ENCODE measurements around the gene ITPR1.

The ITPR1 gene

GRCh38 chr3:4534906-4535305 is 41.8 kb downstream of the ITPR1 start:
- DNase-seq: no peak

- DNase-seq: no peak
These were observed 43.1 kb downstream of the ITPR1 start for GRCh38 chr3:4536260-4536659.

- DNase-seq: no peak
These were observed 47.1 kb downstream of the ITPR1 start for GRCh38 chr3:4540267-4540666.

DNA sequence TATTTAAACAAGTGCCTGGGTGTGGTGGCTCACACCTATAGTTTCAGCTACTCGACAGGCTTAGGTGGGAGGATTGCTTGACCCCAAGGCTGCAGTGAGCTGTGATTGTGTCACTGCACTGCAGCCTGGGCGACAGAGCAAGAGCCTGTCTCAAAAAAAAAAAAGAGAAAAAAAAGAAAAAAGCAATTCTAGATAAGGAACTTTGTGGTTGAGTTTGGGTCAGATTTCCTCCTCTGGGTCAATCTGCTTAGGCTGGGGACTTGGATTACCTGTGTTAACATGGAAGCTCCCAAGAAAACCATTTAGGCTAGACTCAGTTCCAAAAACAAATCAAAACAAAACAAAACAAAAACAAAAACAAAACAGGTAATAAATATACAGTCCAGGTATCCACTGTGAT is 50.0 kb downstream of the ITPR1 start:
- no peak for DNase-seq

DNA sequence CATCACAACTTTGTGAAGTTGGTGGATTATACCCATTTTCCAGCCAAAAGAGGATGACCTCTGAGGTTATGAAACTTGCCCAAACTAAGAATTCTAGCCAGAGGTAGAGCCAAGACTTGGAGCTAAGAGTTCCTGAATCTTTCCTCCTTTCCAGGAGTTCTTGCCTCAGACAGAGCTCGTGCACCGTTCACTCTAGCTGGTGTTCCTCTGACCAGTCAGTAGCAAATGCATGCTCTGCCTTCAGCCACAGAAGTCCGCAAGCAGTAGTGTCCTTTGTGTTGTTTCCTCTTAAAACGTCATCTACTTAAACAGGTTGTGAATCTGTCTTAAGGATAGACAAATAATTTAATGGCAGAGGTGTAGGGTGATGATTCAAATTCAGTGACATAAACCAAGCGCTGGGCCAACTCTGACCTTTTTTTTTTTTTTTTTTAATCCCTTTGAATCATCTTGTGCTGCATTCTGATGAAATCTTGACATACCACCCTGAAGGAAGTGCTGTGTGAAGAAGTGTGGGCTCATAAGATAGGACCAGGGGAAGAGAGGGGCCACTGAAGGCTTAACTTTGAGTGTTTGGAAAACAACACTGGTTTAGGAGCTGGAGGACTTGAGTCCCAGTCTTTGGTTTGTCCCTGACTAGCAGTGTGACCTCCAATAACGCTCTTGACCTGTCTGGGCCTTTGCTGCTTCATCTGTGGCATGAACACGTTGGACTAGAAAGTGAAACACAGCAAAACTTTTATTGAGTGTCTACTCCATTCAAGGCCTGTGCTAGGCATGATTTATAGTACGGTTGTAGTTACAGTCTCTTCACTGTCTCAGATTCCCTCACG is 53.4 kb downstream of the ITPR1 start:
- no peak for DNase-seq

GRCh38 chr3:4547799-4548198 is 54.7 kb downstream of the ITPR1 start:
- no peak for DNase-seq

DNA sequence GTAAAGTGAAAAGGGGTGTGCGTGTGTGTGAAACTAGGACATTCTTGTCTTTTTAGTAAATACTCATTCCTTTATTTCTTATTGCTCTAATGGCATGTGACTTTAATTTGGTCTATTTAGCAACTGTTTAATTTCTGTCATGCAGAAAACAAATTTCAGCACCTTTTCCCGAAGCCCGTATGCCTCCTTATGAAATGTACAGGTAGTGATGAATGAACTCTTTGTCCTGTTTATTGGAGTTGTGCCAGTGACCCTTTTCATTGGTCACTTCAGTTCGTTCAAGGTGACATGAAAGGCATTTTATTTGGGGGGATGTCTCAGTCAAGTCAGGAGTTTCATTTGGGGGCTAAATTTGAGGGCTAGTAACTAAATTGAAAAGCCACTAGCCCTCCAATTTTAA is 55.2 kb downstream of the ITPR1 start:
- no peak for DNase-seq

DNA sequence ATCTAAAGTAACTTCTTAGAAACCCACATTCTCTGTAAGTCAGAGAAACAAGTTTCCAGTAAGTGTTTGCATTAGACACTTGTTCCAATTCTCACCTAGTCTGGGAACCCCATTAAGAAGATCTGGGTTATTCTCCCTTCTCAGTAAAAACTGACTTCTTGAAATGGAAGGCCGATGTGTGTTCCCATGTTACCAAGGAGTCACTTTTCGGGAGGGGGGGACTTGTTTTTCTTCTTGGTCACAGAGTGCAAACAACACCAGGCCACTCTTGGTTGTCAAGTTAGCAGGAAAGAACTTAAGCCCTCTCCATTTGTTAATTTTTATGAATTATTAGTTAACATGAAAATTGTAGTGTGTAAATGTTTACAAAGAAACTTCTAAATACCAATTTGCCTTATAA is 55.6 kb downstream of the ITPR1 start:
- DNase-seq: no peak

DNA sequence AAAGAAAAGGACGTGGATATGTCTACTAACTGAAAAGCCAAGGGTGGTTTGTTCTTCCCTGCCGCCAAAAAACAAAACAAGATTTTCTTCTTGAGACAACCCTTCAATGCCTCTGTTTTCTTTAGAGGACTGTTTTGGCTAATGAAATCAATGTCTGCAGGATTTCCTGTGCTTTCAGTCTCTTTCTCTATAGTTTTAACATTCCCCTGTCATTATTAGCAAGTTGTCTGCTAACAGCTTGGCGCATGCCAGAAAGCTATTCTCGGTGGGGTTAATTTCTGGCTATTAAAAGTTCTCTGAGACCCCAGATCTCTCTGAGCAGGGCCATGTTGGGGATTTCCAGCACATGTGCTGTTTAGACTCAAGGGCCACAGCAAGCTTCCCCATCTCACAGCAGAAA is 56.7 kb downstream of the ITPR1 start:
- no peak for DNase-seq

DNA sequence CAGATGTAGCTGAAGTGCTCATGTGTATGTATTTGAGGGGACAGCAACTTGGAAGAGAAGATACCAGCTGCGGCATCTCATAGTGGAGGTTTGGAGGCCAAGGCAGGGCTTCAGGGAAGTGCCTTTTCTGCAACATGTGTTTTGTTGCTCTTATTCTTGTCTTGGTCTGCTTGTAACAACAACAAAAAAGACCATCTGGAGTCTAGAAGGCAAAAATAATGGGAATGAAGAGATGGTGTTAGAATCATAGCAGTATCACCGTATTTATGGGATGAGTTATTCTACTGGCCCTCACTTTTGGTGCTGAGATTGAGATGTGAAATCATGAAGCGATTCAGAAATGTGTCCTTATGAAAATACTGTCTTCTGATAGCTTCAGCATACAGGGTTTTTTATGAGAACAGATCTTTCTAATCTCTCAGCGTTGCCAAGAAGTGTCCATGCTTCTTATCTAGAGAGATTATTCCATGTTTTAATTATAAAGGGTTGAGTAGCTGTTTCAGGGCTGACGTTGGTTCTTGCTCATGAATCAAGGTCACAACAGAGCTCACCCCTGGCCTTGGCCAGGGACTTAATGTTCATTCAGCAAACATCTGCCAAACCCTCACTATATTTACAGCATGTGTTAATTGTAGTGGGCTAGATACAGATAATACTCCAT is 58.0 kb downstream of the ITPR1 start:
- no peak for DNase-seq

- no peak for DNase-seq
These were observed 58.8 kb downstream of the ITPR1 start for GRCh38 chr3:4551794-4552442.

DNA sequence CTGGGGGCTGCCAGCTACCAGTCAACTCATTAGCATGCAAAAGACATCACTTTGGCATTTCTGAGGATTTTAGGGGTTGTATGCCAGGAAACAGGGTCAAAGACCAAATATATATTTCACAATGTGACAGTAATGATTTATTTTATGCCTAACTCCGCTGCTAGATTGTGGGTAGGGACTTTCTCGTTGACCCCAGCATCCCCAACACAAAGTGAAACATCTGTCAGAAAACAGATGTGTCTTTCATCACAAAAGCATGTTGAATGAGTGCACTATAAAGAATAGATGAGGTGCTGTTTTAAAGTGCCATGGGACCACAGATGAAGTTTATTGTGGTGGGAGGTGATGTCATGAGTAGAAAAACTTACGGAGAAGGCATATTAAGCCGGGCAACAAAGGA is 59.7 kb downstream of the ITPR1 start:
- DNase-seq: no peak

- DNase-seq: no peak
These were observed 68.5 kb downstream of the ITPR1 start for GRCh38 chr3:4561661-4562060.

DNA sequence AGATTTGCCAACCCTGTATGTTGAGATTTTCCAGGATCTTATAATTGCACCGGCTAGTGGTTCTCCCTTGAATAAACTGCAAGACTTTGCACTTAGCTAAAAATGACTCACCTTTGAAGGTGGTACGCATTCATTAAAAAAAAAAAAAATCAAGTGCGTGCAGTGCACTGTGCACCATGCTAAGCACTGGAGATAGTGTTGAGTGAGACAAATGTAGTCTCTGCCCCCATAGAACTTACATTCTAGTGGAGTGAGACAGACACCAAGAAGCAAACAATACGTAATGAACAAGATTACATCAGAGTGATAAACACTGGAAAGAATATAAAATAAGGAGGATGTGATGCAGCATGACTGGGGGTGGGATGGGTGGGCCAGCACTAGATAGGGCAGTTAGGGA is 69.4 kb downstream of the ITPR1 start:
- DNase-seq: no peak

DNA sequence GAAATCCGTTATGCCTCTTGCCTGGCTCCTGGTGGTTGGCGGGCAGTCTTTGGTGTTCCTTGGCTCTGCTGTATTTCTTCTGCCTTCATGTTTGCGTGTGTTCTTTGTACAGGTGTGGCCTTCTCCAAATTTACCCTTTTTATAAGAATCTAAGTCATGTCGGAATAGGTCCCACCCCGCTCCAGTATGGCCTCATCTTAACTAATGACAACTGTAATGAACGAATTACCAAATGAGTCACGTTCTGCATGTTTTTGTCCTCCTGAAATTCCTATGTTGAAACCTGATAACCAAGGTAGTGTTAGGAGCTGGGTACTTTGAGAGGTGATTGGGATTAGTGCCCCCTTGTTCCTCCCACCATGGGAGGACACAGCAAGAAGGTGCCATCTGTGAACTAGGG is 71.1 kb downstream of the ITPR1 start:
- DNase-seq: no peak

DNA sequence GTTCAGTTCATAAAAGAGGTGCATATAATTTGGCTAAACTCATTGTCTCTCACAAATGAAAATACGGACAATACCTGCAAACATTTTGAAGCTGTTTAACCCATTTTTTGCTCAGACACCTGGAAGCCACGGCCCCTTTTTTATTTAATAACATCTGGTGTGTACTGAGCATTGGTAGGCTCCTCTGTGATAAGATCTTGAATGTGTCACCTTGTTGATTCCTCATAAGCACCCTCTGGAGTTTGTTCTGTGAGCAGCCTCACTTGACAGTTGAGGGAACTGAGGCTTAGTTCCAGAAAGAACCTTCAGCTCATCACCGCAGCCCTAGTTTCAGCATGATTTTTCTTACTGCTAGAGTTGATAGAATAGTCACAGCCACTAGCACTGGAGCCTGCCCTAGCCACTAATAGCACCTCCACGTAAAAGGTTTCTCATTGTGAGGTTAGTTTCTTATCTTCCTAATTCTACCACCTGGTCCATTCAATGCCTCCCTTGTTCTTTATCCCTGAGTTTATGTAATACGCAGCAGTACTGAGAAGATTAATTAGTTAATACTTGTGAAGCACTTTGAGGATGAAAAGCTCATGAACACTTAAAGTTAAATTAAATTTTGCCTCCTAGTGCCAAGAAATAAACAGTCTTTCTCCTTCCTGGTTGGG is 71.9 kb downstream of the ITPR1 start:
- DNase-seq: no peak

- no peak for DNase-seq
These were observed 72.8 kb downstream of the ITPR1 start for GRCh38 chr3:4565809-4566501.

- no peak for DNase-seq
These were observed 75.7 kb downstream of the ITPR1 start for GRCh38 chr3:4568841-4569240.

GRCh38 chr3:4570840-4571621 is 77.9 kb downstream of the ITPR1 start:
- DNase-seq: no peak

DNA sequence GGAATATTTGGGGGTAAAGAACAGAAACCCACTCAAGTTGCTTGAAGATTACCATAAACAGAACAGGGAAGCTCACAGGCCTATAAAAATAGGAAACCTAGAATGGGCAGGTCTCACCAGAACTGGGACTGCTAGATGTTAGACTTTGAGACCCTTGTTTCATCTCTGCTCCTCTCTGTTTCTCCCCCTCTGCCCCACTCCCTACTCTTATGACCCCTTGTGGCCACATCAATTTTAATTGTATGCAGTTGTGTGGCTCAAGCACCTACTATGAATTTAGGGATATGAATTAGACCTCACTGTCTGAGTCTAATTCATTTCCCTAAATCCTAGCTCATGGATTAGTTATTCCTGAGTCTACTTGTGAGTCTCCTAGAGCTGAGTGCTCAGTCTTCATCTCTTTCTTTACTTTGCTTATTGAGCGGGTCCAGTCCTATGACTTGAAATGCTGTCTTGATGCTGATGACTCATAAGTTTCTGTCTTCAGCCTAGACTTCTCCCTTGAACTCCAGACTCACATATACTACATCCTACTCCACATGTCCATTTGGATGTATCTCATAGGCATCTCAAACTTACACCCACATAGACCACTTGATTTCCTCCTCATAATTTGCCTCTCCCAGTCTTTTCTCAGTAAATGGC is 78.7 kb downstream of the ITPR1 start:
- DNase-seq: no peak

- DNase-seq: no peak
These were observed 80.0 kb downstream of the ITPR1 start for GRCh38 chr3:4573153-4573552.

Measured in NCI-H446 treated with DMSO at 0.1 percent for 48 hours (cell line).